Fibroblast of the aortic adventitia (primary cell): ENCODE measurements around the gene ILKAP. TPM values are rescaled to one million over a fixed set of nuclear protein-coding genes. Genes with fewer than 3 reads are reported as not detected.

Source experiments
- DNase-seq: peaks from one replicate; pipeline ENCODE4 v3.0.0-alpha.2; 2010; ENCODE audit warnings: low read depth
- H3K4me3 ChIP-seq: 2 replicates; pipeline ENCODE4 v1.5.1; 2011; ENCODE audit warnings: low read depth, mild to moderate bottlenecking, control low read depth, low read length, moderate library complexity
- total RNA-seq: library from RNA; depleted of rRNA; stranded (reverse); fragments of >200 nt; gene quantifications from 2 replicates; pipeline ENCODE4 v1.2.3, GENCODE V29; 2012; ENCODE audit warnings: low replicate concordance
- TF ChIP-seq, protein P1 (sequence below): IDR thresholded peaks from 2 replicates; pipeline ENCODE4 v1.5.1; 2011; ENCODE audit warnings: mild to moderate bottlenecking, low read length, control low read depth, inconsistent platforms; ENCODE audit not compliant: insufficient read depth

ILKAP gene
- total RNA-seq, 1 donor = 19.0 TPM

DNA sequence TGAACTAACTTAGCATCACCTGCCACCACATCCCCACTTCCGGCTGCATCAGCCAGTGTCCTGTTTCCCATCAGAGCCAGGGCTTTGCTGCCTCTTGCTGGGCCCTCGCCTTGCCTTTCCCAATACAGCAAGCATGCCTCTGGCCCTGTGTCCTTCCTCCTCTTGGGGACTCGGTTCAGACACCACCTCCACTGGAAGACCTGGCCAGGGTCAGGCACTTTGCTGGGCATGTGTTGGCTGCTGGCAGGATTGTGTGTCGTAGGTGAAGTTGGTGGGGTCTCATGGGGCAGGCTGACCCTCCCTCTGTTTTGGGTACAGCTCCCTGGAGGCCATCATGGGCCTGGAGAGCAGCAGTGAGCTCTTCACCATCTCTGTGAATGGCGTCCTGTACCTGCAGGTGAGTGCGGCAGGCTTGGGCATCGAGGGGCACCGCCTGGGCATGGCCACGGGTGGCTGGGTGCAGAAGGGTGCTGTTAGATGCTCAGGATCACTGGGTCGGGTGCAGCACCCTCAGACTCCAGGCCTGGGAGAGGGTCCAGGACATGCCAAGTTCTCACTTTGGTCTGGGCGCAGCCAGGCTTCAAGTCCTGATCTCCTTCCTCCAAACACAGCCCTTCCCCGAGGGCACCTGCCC is 38.1 kb downstream of the ILKAP start:
- DNase-seq = no peak
- H3K4me3 ChIP-seq = no peak overlapping the region
- TF ChIP-seq, protein P1, sequence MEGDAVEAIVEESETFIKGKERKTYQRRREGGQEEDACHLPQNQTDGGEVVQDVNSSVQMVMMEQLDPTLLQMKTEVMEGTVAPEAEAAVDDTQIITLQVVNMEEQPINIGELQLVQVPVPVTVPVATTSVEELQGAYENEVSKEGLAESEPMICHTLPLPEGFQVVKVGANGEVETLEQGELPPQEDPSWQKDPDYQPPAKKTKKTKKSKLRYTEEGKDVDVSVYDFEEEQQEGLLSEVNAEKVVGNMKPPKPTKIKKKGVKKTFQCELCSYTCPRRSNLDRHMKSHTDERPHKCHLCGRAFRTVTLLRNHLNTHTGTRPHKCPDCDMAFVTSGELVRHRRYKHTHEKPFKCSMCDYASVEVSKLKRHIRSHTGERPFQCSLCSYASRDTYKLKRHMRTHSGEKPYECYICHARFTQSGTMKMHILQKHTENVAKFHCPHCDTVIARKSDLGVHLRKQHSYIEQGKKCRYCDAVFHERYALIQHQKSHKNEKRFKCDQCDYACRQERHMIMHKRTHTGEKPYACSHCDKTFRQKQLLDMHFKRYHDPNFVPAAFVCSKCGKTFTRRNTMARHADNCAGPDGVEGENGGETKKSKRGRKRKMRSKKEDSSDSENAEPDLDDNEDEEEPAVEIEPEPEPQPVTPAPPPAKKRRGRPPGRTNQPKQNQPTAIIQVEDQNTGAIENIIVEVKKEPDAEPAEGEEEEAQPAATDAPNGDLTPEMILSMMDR = no peak

DNA sequence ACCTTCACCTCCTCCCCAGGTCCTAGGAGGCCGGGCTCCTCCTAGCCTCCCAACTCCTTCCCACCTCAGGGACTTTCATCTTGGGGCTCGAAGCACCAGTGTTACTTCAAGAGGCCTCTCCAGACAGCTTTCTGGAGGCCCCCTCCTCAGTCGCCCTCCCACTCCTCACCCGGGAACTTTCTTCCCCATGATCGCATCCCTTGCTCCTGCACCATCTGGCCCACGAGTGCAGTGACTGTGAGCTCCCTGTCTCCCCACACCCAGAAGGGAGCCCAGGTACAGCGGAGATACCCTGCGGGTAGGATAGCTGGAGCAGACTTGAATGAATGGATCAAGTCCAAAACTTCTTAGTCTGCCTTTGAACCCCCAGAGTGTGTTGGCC is 38.6 kb downstream of the ILKAP start:
- no peak for DNase-seq
- H3K4me3 ChIP-seq = no peak overlapping the region
- TF ChIP-seq, protein P1 = no peak

DNA sequence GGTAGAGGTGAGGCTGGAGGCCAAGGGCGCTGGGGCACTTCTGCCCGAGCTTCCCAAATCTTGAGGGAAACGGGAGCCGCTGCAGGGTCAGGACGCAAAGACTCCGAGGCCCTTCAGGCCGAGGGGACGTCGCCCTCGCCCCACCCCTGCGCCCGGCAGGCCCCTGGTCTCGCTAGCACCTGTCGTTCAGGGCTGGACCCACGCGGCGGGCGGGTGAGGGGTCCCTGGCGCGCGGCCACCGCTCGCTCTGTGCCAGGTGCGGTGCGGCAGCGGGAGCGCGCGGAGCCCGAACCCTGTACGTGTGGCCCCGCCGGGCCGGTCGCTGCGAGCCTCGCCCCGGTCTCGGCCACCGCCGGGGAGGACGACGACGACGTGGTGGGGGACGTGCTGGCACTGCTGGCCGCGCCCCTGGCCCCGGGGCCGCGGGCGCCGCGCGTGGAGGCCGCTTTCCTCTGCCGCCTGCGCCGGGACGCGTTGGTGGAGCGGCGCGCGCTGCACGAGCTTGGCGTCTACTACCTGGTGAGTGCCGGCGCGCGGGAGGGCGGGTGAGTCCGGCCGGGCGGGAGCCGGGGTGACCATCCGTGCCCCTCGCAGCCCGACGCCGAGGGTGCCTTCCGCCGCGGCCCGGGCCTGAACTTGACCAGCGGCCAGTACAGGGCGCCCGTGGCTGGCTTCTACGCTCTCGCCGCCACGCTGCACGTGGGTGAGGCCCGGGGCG is 39.9 kb downstream of the ILKAP start:
- TF ChIP-seq, protein P1 = no peak
- DNase-seq = no peak
- H3K4me3 ChIP-seq = peak overlapping the region; percentile 28

DNA sequence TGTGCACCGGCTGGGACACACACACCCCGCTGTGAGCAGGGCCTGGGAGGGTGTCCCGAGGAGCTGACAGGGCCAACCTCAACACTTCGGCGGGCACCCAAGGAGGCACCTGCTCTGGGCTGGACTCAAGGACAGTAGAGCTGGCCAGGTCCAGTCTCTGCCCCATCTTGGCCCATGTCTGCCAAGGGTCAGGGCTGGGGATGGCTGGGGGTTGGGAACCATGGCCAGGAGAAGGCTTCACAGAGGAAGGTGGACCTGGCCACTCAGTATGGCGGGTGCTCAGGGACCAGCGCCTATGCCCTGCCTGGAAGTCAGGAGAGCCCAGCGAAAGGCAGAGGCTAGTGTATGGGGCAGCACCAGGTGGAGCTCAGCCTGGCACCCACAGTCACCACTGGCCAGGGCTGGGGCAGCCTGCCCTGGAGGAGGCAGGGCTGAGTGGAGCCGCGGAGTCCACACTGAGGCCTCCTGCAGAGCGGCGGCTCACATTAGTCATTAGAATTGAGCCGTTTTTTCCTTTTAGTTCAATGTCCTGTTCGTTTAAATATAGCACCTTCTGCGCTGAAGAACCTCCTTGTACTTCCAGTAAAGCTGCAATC is 40.6 kb downstream of the ILKAP start:
- no peak overlapping the region for H3K4me3 ChIP-seq
- TF ChIP-seq, protein P1 = no peak
- DNase-seq = no peak

DNA sequence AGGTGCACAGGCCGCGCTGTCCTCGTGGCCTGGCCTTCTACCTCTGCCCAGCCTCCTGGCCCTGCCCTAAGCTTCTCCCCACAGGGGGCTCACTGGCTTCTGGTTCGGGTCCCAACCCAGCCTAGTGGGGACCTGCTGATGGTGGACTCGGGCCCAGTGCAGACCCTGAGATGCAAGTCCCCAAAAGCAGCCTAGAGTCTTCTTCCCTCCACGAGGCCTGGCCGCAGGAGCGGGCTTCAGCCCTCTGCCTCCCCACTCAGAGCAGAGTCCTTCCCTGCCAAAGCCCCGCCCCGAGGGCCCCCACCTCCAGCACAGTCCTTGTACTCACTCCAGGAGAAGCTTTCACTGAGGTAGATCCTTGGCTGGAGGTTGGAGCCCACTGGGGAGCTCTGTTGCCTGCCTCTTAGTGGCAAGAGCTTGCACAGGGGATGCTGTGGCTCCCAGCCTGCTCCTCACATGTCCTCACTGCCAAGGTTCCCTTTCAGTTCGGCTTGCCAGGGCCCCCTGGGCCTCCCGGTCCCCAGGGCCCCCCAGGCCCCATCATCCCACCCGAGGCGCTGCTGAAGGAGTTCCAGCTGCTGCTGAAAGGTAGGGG is 41.1 kb downstream of the ILKAP start:
- no peak overlapping the region for H3K4me3 ChIP-seq
- TF ChIP-seq, protein P1 = no peak
- no peak for DNase-seq

DNA sequence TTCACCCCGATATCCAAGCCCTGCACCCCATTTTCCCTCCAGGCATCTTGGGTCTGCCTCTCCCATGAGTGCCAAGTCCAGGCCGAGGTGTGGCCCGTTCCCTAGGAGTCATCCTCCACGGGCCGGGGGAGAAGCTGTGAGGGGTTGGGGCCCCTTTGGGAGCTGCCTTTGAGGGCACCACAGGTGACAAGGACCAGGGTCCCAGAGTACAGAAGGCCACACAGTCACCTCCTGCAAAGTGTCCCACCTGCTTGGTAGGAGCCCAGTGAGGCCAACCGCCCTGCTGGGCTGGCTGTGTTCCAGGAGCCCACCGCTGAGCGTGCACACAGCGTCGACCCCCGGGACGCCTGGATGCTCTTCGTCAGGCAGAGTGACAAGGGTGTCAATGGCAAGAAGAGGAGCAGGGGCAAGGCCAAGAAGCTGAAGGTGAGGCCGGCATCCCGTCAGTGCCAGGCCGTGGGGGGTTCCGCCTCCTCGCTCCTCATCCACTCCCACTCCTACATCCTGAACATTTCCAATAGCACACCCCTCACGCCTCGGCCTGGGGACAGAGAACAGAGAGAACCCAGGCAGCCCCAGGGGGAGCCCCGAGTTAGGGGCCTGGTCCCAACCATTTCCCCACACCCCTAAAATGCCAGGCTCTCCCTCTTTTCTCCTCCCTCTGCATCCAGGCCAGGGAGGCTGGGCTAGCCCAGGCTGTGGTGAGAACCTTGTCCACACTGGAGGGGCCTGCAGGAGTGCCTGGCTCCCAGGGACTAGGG is 42.0 kb downstream of the ILKAP start:
- TF ChIP-seq, protein P1 = no peak
- no peak overlapping the region for H3K4me3 ChIP-seq
- no peak for DNase-seq
